GM18517 (cell line): ENCODE data around the gene ZDHHC7.

ENCODE experiments used
- ATAC-seq: cut with Tn5 transposase; IDR thresholded peaks from one replicate; pipeline ENCODE4 v1.9.1; 2021; ENCODE audit warnings: mild to moderate bottlenecking, moderate library complexity; ENCODE audit not compliant: unreplicated experiment

ZDHHC7 gene

DNA sequence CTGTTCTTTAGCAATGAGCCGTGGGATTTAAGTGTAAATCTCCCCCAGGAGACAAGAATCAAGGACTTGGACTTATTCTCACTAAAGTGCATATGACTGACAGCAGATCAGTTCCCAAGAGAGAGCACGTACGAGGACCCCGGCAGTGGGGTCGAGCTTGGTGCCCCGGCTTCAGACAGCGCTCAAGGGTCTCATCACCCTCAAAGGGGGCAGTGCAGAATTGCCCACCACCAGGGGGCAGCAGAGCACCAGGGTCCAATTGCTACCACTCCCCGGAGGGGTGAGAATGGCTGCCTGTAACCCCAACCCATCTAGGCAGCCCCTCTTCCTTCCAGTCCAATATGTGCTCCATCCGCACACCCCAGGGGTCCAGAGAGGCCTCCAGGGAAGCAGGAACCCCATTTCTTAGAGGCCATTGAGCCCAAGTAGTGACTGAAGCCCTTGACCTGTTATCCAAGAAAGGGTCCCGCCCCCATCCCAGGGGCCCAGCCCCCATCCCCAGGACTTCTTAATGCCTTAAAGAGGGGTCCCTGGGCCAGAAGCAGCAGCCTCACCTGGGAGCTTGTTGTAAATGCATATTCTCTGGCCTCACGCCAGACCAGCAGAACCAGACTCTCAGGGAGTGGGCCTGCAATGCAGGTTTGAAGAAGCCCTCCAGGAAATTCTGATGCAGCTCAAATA is 86.1 kb downstream of the ZDHHC7 start:
- ATAC-seq: no peak

DNA sequence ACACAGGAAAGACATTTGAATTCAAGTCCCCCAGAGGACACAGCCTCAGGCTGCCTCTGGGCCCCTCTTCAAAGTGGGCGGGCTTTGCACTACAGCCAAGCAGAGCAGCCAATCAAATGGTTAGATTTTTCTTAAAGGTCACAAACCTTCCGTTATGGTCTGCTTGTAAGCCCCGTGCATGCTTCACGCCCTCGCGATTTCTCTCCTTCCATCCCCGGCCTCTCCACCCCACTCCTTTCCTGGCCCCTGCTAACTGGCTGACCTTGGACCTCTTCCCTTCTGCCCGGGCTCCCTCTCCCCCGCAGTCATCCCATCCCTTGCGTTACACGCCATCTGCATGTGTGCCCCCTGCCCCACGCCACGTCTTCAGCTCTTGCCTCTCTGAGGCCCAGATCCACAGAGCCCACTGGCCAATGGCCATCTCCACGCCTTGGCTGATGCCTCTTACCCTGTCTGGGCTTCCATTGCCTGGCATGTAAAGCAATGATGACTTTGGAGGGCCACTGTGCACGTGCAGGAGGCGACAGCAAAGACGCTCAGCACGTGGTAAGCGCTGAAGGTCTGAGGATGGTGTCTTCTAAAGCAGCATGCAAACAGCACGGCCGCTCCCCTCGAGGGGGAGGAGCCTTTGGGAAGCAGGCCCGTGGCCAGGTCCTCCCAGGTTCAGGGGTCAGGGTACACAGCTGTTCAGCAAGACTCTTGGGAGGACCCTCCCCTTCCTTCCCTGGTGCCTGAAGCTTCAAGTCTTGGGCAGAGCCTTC is 86.8 kb downstream of the ZDHHC7 start:
- ATAC-seq: no peak
